Medulla oblongata (tissue), 1 donor: ENCODE measurements around the gene CCL20.
"Not testable (repeated sequence)": the region's sequence is repeated elsewhere in the genome, so short reads cannot be mapped to it uniquely, and the experiment has no call there.

Experiments used
- DNase-seq: peaks from one replicate; pipeline ENCODE4 v3.0.0-alpha.2; 2015; ENCODE audit errors: extremely low spot score

Gene CCL20

GRCh38 chr2:227813562-227814353 lies at the start of gene CCL20:
CCL20 (plus strand) TSS chr2:227813842; CDS start chr2:227813912, 70 bp downstream.
- no peak for DNase-seq

GRCh38 chr2:227765788-227766372 lies 47.8 kb upstream of the CCL20 start:
- peak; percentile 8 for DNase-seq

- DNase-seq: peak; percentile 90
Measured at GRCh38 chr2:227766373-227766883, 47.2 kb upstream of the CCL20 start.

- no peak for DNase-seq
Measured at GRCh38 chr2:227767830-227768229, 45.8 kb upstream of the CCL20 start.

- no peak for DNase-seq
Measured at GRCh38 chr2:227772197-227772661, 41.4 kb upstream of the CCL20 start.

GRCh38 chr2:227772932-227773331 lies 40.7 kb upstream of the CCL20 start:
- no peak for DNase-seq

- DNase-seq: no peak
Measured at GRCh38 chr2:227774011-227774624, 39.5 kb upstream of the CCL20 start.

- no peak for DNase-seq
Measured at GRCh38 chr2:227774895-227775842, 38.5 kb upstream of the CCL20 start.

GRCh38 chr2:227780981-227781615 lies 32.5 kb upstream of the CCL20 start:
- no peak for DNase-seq

- DNase-seq: no peak
Measured at GRCh38 chr2:227781841-227782240, 31.8 kb upstream of the CCL20 start.

GRCh38 chr2:227782804-227783203 lies 30.8 kb upstream of the CCL20 start:
- DNase-seq: no peak

GRCh38 chr2:227783404-227784138 lies 30.1 kb upstream of the CCL20 start:
- peak; percentile 67 for DNase-seq

GRCh38 chr2:227785293-227785692 lies 28.3 kb upstream of the CCL20 start:
- DNase-seq: no peak

- no peak for DNase-seq
Measured at GRCh38 chr2:227788561-227789018, 25.1 kb upstream of the CCL20 start.

GRCh38 chr2:227789803-227790202 lies 23.8 kb upstream of the CCL20 start:
- no peak for DNase-seq

- DNase-seq: no peak
Measured at GRCh38 chr2:227793148-227793712, 20.4 kb upstream of the CCL20 start.

GRCh38 chr2:227796045-227796711 lies 17.5 kb upstream of the CCL20 start:
- no peak for DNase-seq

GRCh38 chr2:227796768-227797167 lies 16.9 kb upstream of the CCL20 start:
- DNase-seq: not testable (repeated sequence)

GRCh38 chr2:227799202-227799601 lies 14.4 kb upstream of the CCL20 start:
- no peak for DNase-seq
